NCI-H2081 treated with DMSO at 0.1 percent for 48 hours (cell line): ENCODE data around the gene TMEM208.

ENCODE experiments used
- DNase-seq: peaks from one replicate; lab custom pipeline; 2025; lab: John Stamatoyannopoulos, UW

TMEM208 gene

DNA sequence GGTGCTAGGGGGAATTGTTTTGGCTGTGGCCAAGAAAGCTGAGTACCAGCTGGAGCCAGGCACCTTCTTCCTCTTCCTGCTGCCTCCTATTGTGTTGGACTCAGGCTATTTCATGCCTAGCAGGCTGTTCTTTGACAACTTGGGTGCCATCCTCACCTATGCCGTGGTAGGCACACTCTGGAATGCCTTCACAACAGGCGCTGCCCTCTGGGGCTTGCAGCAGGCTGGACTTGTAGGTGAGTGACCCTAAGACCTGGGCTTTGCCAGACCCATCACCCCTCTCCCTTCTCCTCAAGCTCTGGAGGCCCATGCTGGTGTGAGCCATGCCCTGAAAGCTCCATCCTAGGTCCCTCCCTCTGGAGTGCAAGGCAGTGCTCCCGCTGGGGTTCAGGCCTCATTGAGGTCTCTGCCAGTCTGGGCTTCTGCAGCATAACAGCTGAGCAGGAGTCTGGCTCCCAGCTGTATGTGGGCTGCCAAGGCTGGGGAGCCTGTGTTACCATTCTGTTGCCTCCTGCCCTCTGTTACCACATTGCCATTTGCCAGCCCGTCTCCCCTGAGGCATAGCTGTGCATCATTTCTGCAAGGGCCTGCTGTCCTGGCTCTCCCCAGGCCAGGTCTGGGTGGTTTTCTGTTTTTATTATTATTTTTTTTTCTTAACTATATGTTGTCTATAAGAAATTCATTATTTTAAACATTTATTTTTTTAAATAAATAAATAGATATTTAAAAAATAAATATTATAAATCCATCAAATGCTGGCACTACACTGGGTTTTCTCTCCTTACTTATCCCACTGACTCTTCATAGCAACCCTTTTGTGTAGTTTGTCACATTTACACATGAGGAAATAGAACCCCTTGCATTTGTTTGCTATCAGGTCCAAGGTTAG, 25.9 kb downstream of the TMEM208 start:
- no peak for DNase-seq

DNA sequence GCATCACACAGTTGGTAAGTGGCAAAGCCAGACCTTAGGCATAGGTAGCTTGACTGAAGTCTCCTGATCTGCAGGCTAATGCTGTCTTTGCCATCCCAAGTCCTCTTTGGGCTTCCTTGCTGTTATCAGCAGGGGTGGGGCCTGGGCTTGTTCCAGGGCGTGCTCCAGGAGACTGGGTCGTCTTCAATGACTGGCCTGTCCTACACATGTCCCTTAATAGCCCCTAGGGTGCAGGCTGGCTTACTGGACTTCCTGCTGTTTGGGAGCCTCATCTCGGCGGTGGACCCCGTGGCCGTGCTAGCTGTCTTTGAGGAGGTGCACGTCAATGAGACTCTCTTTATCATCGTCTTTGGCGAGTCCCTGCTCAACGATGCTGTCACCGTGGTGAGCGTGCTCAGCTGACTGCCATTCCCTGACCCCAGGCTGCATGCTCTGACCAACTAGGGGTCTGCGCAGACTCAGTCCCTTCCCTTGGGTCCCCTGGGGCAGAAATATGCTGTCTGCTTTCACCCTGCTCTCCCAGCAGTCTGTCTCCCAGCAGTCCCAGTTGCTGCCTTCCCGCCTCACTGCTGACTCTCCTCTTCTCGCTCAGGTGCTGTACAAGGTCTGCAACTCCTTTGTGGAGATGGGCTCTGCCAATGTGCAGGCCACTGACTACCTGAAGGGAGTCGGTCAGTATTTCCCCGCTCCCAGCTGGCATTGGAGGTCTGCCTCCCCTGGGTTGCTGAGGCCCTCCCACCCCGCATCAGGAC, 28.0 kb downstream of the TMEM208 start:
- DNase-seq: no peak

DNA sequence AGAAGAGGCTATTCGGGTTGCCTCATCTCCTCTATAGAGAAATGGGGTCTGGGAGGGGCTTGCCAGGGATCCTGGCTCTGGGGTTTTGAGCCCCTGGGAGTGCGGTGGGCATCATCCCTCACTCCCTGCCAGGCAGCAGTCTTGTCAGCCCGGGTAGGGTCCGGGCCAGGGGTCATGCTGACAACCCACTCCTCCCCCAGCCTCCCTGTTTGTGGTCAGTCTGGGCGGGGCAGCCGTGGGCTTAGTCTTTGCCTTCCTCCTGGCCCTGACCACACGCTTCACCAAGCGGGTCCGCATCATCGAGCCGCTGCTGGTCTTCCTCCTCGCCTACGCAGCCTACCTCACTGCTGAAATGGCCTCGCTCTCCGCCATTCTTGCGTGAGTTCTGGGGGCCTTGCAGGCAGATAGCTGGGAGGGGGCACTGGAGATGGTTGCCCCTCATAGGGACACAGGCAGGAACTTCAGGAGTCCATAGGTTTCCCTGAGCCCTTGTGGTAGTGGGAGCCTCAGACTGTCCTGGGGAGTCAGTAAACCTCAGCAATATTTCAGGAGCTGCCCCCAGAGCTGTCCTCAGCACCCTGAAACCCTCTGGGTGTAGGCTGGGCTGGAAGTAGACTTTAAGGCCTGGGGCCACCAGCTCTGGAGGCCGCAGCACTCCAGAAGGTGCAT, 28.8 kb downstream of the TMEM208 start:
- DNase-seq: no peak

DNA sequence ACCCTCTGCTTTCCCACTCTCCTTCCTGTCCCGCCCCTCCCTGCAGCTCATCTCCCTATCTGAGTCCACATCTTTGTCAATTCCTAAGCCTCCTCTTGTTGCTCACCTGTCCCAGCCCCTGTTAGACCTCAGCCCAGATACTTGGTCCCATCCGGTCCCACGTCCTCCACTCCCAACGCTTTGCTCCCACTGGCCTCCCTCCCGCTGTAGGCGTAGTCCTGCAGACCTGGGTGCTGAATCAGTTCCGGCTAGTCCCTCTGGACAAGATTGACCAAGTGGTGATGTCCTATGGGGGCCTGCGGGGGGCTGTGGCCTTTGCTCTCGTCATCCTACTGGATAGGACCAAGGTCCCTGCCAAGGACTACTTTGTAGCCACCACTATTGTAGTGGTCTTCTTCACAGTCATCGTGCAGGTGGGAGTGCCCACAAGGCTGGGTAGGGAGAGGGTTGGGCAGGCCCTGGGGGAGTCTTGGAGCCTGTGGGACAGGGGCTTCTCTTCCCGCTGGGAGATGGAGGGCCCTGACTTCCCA, 29.8 kb downstream of the TMEM208 start:
- DNase-seq: no peak

DNA sequence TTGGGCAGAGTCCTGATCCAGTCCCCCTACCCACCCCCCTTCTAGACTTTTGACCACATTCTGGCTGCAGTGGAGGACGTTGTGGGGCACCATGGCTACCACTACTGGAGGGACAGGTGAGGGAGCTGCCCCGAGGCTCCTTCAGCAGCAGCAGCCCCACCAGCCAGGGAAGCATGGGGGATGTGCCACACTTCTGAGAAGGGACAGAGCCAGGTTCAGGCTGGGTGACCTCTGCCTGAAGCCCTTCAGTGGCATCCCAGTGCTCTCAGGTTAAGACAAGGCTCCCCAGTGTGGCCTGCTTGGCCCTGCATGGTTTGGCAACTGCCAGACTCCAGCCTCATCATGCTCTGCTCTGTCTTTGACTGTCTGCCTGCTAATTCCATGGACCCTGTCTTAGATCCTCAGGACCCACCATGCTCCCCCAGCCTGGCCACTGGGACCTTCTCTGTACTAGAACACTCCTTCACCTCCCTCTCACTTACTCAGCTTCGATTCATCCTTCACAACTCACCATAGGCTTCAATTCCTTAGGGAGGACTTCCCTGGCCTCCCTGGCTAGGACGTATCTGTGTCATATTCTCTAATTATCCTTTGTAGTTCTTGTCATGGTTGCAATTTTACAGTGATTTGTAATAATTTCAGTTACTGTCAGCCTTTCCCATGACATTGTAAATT, 30.7 kb downstream of the TMEM208 start:
- DNase-seq: no peak

DNA sequence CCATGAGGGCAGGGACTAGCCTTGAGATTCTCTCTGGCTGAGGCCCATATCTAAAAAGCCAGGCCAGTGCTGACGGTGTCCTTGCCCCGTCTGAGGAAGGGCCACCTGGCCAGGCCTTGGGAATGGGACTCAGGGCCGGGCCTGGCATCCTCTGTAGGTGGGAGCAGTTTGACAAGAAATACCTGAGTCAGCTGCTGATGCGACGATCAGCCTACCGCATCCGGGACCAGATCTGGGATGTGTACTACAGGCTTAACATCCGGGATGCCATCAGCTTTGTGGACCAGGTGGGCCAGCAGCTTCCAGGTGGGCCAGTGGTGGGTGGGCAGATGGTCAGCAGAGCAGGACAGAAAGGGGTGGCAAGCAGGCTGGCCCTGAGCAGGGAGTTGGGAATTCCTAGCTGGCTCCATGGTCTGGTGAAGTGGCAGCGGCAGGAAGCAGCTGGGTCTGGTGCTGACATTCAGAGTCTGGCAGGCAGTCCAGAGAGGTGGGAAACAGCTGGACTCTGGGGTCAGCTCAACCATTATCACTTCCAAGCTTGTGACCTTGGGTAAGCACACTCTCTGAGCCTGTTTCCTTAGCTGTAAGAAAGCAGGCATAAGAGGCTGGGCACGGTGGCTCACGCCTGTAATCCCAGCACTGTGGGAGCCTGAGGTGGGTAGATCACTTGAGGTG, 31.4 kb downstream of the TMEM208 start:
- DNase-seq: no peak

DNA sequence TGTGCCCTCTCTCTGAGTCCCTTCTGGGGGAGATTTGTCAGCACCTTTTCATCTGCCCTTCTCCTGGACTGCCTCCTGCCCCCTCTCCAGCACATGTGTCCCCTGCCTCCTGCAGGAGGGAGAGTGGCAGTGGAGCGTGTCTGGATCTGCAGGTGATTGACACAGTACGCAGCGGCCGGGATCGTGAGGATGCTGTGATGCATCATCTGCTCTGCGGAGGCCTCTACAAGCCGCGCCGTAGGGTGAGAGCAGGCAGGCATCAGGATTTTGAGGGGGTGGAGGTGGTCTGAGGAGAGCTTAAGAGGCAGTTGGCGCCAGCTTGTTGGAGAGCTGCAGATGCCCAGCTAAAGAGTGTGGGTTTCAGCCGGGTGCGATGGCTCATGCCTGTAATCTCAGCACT, 32.8 kb downstream of the TMEM208 start:
- DNase-seq: no peak

DNA sequence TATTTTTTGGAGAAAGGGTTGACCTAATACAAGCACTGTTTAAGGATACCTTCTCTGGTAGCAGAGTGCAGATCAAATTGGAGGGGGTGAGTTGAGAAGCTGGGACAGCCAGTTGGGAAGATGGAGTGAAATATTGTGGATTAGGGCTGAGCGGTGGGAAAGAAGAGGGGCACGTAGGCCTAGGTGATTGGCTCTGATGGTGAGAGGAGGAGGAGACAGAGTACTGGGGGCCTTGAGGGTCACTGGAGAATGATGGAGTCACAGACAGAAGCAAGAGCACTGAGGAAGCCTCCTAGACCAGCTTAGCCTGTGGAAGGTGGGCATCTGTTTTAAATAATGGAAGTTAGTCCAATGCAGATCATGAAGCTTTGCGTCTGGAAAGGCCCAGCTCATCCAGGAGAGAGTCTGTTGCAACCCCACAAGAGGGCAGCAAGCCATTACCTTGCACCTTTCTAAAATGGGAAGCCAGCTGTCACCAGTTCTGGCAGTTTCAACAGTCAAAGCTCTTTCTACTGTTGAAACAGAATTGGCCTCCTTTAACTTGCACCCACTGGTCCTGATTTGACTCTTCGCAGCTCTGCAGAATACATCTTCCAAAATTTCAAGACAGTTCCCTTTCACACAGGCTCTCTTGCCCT, 33.6 kb downstream of the TMEM208 start:
- DNase-seq: no peak

DNA sequence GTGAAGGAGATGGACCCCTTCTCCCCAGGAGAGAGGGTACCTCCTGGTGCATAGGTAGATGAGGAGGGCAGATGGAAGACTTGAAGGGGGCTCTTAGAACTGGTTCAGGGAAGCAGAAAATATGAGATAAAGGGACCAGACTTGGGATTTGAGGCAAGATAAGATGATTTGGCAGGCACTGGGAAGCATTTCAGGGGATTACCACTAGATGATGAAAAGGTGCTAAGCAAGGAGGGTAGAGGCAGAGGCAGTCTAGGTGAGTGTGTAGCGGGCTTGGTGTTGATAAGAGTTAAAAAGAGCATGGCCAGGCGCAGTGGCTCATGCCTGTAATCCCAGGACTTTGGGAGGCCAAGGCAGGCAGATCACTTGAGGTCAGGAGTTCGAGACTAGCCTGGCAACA, 36.3 kb downstream of the TMEM208 start:
- DNase-seq: no peak

DNA sequence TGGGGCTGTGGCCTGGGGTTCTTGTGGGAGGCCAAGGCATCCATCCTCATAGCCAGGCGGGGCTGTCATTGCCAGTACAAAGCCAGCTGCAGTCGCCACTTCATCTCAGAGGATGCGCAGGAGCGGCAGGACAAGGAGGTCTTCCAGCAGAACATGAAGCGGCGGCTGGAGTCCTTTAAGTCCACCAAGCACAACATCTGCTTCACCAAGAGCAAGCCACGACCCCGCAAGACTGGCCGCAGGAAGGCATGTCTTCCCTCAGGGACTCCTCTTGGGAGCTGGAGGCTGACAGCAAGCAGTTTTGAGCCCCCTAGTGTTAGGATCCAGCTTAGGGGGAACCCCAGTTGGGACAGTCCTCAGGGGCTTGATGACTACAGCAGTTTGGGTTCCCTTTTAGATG, 37.3 kb downstream of the TMEM208 start:
- DNase-seq: no peak

DNA sequence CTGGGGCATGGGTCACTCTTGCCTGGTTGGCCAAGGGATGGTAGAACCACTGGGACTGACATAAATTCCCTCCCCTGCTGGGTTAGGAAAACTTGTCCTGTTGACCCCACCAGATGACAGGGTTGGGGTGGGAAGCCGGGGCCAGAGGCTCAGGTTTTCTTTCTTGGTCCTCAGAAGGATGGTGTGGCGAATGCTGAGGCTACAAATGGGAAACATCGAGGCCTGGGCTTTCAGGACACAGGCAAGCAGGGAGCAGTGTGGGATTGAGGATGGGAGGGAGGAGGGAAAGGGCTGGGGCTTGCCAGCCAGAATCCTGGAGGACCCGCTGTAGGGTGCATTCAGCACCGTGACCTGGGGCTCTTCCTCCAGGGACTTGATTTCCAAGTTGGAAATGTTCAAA, 37.9 kb downstream of the TMEM208 start:
- DNase-seq: no peak

DNA sequence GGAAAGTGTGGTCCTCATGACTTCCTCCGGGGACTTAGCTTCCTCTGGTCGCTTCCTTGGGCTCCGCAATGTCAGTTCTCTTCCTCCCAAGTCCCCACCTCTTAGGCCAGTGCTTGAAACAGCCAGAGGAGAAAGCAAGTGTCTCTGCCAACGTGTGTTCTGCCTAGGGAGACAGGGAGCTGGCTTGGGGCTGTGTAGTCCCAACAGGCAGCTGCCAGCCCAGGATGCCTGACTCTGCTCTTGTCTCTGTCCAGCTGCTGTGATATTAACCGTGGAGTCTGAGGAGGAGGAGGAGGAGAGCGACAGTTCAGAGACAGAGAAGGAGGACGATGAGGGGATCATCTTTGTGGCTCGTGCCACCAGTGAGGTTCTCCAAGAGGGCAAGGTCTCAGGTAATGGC, 38.9 kb downstream of the TMEM208 start:
- DNase-seq: no peak

DNA sequence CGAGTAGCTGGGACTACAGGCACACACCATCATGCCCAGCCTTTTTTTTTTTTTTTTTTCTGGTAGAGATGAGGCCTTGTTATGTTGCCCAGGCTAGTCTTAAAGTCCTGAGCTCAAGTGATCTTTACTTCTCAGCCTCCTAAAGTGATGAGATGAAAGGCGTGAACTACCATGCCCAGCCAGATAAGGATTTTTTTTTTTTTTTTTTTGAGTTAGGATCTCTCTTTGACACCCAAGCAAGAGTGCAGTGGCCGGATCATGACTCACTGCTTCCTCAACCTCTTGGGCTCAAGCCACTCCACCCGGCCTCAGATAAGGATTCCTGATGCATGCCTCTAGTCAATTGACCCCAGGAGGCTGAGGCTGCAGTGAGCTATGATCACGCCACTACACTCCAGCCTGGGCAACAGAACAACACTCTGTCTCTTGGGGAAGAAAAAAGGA, 41.2 kb downstream of the TMEM208 start:
- no peak for DNase-seq

DNA sequence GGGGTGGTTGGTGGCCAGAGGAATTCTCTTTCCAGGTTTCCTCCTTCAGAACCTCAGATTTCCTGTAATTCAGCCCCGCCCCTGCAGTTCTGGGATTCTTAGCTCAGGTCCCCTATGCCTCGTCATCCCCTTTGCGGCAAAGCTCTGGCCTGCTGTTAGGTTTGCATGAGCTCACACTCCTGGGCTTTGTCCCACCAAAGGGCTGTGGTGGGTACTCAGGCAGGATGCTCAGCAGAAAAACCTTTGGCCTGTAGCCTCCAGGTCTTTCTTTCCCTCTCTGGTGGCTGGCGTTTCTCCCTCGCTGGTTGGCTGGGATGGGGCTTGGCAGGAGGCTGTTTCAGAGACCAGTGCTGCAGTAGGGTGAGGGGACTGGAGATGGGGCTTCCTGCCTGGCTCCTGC, 42.8 kb downstream of the TMEM208 start:
- no peak for DNase-seq

DNA sequence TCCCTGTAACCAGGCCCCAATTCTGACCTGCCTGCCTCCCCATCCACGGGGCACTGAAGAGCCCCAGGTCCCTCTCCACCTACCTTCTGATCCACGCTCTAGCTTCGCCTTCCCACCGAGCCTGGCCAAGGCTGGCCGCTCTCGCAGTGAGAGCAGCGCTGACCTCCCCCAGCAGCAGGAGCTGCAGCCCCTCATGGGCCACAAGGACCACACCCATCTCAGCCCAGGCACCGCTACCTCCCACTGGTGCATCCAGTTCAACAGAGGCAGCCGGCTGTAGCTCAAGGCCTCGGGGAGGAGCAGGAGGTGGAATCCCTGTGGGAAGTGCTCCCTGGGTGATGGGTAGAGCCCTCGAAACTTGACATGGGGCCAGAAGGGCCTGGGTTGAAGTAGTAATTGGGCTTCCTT, 44.0 kb downstream of the TMEM208 start:
- no peak for DNase-seq

DNA sequence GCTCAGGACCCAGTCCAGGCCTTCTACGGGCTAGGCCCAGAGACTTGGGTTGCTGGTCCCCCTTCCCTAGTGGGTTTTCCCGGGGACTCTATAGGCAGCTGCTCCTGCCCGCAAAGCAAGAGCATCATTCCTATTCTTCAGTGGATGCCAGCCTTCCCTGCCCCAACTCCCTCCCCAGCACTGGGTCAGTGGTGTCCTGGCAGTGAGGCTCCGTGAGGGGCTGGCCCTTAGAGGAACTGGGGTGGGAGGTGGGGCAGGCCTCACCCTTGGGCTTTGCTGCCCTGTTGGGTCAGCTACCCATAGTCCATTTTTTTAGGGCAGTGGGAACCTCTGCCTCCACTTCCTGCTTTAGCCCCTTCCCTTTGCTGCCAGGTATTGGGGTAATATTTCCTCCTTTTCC, 44.5 kb downstream of the TMEM208 start:
- no peak for DNase-seq

DNA sequence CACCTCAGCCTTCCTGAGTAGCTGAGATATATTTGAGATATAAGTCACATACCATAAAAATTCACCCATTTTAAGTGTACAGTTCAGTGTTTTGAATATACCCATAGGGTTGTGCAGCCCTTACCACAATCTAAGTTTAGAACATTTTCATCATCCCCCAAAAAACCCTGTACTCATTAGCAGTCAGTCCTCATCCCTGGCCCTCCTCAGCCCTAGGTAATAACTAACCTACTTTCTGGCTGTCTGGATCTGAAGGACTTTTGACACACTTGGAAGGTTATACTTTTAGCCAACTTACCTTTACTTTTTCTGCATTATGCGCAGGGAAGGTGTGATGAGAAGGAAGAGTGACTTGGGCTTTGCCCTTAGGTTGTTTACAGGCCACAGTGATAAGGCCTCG, 48.4 kb downstream of the TMEM208 start:
- DNase-seq: no peak

DNA sequence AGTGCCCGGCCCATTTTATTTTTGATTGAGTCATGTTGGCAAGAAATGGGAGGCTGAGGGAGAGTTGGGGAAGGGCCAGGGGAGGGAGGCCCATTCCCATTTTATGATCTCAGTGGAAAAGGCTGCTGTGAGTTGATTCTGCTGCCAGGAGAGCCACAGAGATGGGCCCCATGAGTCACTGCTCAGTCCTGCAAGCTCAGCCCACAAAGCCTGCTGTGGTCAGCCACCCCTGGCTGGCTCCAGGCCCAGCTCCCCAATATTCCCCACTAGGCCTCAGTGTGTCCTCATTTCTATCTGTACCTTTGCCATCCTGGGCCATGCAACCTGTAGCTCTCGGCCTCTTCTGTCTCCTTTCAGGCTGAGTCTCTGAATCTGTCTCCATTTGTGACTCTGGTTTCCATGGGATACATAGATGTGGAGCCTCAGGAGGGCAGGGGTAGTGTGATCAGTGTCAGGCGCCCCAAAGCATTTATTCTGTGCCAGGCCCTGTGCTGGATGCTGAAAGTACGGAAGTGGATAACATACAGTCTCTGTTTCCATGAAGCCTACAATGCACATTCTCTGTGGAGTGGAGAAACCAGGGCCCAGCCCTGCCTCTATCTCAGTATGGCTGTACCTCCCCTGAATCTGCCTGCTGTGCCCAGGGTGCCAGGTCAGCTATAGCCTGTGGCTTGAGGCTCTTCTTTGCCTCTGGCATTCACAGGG, 50.5 kb downstream of the TMEM208 start:
- DNase-seq: no peak

DNA sequence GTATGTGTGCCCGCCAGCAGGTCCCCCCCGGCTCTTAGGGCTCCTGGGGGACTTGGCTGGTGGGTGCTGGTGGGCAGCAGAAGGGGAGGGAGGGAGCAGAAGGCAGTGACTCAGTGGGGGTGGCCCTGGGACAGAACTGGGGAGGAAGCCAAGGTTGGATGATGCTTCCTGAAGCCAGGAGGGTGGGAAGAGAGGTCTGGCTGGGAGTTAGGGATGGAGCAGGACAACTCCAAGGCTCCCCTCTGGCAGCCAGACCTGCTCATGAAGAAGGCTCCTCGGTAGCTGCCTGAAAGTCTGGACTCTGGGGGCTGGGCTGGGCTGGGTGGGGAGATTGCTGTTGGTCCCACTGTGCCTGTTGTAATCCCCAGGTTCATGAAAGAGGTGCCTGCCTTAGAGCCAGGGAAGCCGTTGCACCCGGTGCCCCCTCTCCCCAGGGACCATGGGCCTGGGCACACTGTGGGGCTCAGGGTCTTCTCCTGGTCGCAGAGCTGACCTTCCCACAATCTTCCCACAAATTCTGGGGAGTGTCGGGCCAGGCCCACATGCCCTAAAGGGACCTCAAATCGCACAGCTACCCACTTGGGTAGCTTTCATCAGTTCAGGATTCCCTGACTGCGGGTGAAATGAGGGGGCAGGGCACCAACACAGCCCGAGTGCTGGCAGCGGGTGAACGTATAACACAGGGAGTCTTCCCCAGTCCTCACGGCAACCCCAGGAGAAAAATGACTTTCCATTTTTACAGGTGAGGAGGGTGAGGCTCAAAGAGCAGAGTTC, 51.3 kb downstream of the TMEM208 start:
- no peak for DNase-seq
